NCI-H748 (cell line): ENCODE data around the gene SUDS3.

ENCODE experiments used
- DNase-seq: peaks from one replicate; lab custom pipeline; 2025; ENCODE audit not compliant: unreplicated experiment; lab: John Stamatoyannopoulos, UW

SUDS3 gene

GRCh38 chr12:118446247-118446646 is 69.9 kb downstream of the SUDS3 start:
- no peak for DNase-seq

GRCh38 chr12:118447181-118447580 is 70.8 kb downstream of the SUDS3 start:
- DNase-seq: no peak

- no peak for DNase-seq
Observed at GRCh38 chr12:118448341-118448740, 72.0 kb downstream of the SUDS3 start.

GRCh38 chr12:118455327-118455726 is 79.0 kb downstream of the SUDS3 start:
- no peak for DNase-seq

GRCh38 chr12:118456741-118457140 is 80.4 kb downstream of the SUDS3 start:
- no peak for DNase-seq

GRCh38 chr12:118459110-118459509 is 82.8 kb downstream of the SUDS3 start:
- DNase-seq: no peak

- DNase-seq: peak; percentile 30
Observed at GRCh38 chr12:118463677-118464076, 87.3 kb downstream of the SUDS3 start.

- DNase-seq: no peak
Observed at GRCh38 chr12:118465706-118466105, 89.4 kb downstream of the SUDS3 start.
